Measurements from ENCODE around the gene ZNF563.

ZNF563 gene

DNA sequence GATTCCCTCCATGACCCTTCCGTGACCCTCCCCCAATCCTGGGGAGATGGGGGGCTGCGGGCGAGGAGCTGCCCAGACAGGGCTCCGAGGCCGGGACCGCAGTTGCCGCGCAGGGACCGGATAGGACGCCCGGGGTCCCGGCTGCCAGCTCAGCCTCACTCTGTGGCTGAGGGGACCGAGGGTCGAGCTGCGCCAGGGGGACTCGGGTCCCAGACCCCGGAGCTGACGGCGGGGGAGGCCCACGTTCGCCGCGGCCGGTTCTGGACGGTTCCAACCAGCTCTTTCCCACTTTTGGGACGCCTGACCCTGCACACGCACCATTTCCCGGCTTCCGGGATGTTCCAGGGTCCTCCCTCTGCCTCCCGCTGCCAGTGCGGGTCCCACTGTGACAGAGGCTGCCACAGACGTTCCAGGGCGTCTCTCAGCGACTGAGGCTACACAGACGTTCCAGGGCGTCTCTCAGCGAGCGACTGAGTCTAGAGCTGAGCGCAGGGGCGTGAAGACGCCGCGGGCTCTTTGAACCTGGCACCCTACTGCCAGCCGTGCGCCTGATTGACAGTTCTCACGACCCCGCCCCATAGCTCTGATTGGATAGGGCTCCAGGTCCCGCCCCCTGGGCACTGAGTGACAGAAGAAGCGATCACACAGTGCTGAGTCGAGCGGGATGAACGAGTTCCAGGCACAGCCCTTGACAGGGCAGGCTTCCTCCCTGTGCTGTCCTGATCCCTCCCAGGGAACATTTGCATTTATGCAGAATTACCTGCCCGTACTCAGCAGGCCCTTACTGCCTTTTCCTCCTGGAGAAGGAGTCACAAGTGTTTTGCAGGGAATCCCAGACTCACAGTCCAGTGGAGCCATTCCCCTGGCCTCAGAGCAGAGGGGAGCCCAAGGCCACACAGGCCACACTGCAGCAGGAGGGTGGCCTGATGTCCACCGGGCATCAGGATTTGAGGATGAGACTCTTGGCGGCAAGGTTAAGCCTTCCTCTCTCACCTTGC is at the start of gene ZNF563:
Gene ZNF563, minus strand, starts transcription at position 472 of the 998 bp plus-strand sequence. Its CDS starts 151 bp downstream, at position 321.
- no peaks in the 10 kb centered on the region for H3K27me3 ChIP-seq (replicated peaks; ENCODE audit: insufficient read depth, low read length)
- TF ChIP-seq, protein P1, sequence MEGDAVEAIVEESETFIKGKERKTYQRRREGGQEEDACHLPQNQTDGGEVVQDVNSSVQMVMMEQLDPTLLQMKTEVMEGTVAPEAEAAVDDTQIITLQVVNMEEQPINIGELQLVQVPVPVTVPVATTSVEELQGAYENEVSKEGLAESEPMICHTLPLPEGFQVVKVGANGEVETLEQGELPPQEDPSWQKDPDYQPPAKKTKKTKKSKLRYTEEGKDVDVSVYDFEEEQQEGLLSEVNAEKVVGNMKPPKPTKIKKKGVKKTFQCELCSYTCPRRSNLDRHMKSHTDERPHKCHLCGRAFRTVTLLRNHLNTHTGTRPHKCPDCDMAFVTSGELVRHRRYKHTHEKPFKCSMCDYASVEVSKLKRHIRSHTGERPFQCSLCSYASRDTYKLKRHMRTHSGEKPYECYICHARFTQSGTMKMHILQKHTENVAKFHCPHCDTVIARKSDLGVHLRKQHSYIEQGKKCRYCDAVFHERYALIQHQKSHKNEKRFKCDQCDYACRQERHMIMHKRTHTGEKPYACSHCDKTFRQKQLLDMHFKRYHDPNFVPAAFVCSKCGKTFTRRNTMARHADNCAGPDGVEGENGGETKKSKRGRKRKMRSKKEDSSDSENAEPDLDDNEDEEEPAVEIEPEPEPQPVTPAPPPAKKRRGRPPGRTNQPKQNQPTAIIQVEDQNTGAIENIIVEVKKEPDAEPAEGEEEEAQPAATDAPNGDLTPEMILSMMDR (IDR thresholded peaks at IDR 0.05; ENCODE audit: low read length) = no peak
- TF ChIP-seq EZH2phosphoT487 (IDR thresholded peaks at IDR 0.05; ENCODE audit: low read length) (no peak), EZH2 (optimal IDR thresholded peaks at IDR 0.05; ENCODE audit: low read depth, low read length) (no peak)
- peak within 1 kb of the TSS; percentile 18; the same call in 1 of the 2 replicates for H3K27ac ChIP-seq (ENCODE audit: low read length)
- H2AFZ ChIP-seq (ENCODE audit: low read length) = peak within 1 kb of the TSS; percentile 98
- no peaks in the 10 kb centered on the region for H3K9me2 ChIP-seq (replicated peaks; ENCODE audit: insufficient read depth, low read length)
- H3K9ac ChIP-seq (ENCODE audit: low read length) = peak within 1 kb of the TSS; percentile 64
- H3K4me1 ChIP-seq (ENCODE audit: low read length) = no peaks in the 10 kb centered on the region
- no peaks in the 10 kb centered on the region for H4K20me1 ChIP-seq (ENCODE audit: insufficient read depth, low read length)
- no peaks in the 10 kb centered on the region for H3F3A ChIP-seq (ENCODE audit: insufficient read depth, low read length)
- no peaks in the 10 kb centered on the region for H3K36me3 ChIP-seq (replicated peaks; ENCODE audit: insufficient read depth, low read length)
- H3K4me3 ChIP-seq (ENCODE audit: low read length) = peak within 1 kb of the TSS; percentile 90
- no peaks in the 10 kb centered on the region for H3K79me2 ChIP-seq (ENCODE audit: low read length)
- H3K9me3 ChIP-seq (replicated peaks; ENCODE audit: insufficient read depth, low read length) = no peaks in the 10 kb centered on the region
- DNase-seq = peak; percentile 98
- H3K4me2 ChIP-seq (ENCODE audit: low read depth, low read length) = peak within 1 kb of the TSS; percentile 97

DNA sequence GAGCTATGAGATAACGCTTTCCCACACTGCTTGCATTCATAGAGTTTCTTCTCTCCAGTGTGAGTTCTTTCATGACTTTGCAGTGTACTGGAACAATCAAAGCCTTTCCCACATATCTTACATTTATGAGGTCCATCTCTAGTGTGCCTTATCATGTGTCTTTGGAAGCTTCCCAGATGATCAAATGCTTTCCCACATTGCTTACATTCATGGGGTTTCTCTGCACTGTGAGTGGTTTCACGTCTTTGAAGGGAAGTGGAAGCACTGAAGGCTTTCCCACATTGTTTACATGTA is 47.0 kb upstream of the ZNF563 start:
- DNase-seq = no peak
- no peaks in the 10 kb centered on the region for H3K9me3 ChIP-seq (replicated peaks; ENCODE audit: insufficient read depth, low read length)
- H3K27ac ChIP-seq (ENCODE audit: low read length) = no peak overlapping the region
- H3K27me3 ChIP-seq (replicated peaks; ENCODE audit: insufficient read depth, low read length) = no peaks in the 10 kb centered on the region
- H3K4me2 ChIP-seq (ENCODE audit: low read depth, low read length) = no peak overlapping the region
- H3K4me3 ChIP-seq (ENCODE audit: low read length) = no peak overlapping the region
- no peaks in the 10 kb centered on the region for H3K9me2 ChIP-seq (replicated peaks; ENCODE audit: insufficient read depth, low read length)
- H3K4me1 ChIP-seq (ENCODE audit: low read length) = no peaks in the 10 kb centered on the region
- H3K9ac ChIP-seq (ENCODE audit: low read length) = no peak overlapping the region
- TF ChIP-seq, protein P1 (IDR thresholded peaks at IDR 0.05; ENCODE audit: low read length) = no peak
- TF ChIP-seq EZH2 (optimal IDR thresholded peaks at IDR 0.05; ENCODE audit: low read depth, low read length) (no peak), EZH2phosphoT487 (IDR thresholded peaks at IDR 0.05; ENCODE audit: low read length) (no peak)
- no peaks in the 10 kb centered on the region for H3F3A ChIP-seq (ENCODE audit: insufficient read depth, low read length)
- no peaks in the 10 kb centered on the region for H4K20me1 ChIP-seq (ENCODE audit: insufficient read depth, low read length)
- no peaks in the 10 kb centered on the region for H3K79me2 ChIP-seq (ENCODE audit: low read length)
- no peaks in the 10 kb centered on the region for H3K36me3 ChIP-seq (replicated peaks; ENCODE audit: insufficient read depth, low read length)
- H2AFZ ChIP-seq (ENCODE audit: low read length) = no peak overlapping the region

DNA sequence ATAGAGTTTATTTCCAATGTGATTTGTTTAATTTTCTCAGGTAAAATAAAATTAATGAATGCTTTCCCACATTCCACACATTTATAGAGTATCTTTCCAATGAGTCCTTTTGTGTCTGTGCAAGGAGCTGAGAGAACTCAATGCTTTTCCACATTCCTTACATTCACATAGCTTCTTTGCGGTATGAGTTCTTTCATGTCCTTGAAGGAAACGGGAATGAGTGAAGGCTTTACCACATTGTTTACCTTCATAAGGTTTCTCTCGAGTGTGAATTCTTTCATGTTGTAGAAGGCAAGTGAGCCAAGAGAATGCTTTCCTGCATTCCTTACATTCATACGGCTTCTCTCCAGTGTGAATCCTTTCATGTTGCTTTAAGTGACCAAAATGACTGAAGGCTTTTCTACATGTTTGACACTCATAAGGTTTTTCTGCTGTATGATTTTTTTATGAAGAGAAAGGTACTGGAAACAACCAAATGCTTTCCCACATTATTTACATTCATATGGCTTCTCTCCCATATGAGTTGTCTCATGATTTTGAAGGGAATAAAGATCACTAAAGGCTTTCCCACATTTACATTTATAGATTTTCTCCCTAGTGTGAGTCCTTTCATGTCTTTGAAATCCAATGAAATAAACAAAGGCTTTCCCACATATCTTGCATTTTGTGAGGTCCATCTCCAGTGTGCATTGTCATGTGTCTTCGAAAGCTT is 46.5 kb upstream of the ZNF563 start:
- no peaks in the 10 kb centered on the region for H3K79me2 ChIP-seq (ENCODE audit: low read length)
- H3K4me2 ChIP-seq (ENCODE audit: low read depth, low read length) = no peak overlapping the region
- H3K9me2 ChIP-seq (replicated peaks; ENCODE audit: insufficient read depth, low read length) = no peaks in the 10 kb centered on the region
- no peaks in the 10 kb centered on the region for H3K9me3 ChIP-seq (replicated peaks; ENCODE audit: insufficient read depth, low read length)
- H3K27me3 ChIP-seq (replicated peaks; ENCODE audit: insufficient read depth, low read length) = no peaks in the 10 kb centered on the region
- no peak overlapping the region for H3K4me3 ChIP-seq (ENCODE audit: low read length)
- H3F3A ChIP-seq (ENCODE audit: insufficient read depth, low read length) = no peaks in the 10 kb centered on the region
- no peak overlapping the region for H3K27ac ChIP-seq (ENCODE audit: low read length)
- H3K9ac ChIP-seq (ENCODE audit: low read length) = no peak overlapping the region
- no peaks in the 10 kb centered on the region for H3K36me3 ChIP-seq (replicated peaks; ENCODE audit: insufficient read depth, low read length)
- no peak overlapping the region for H2AFZ ChIP-seq (ENCODE audit: low read length)
- H4K20me1 ChIP-seq (ENCODE audit: insufficient read depth, low read length) = no peaks in the 10 kb centered on the region
- H3K4me1 ChIP-seq (ENCODE audit: low read length) = no peaks in the 10 kb centered on the region
- TF ChIP-seq, protein P1 (IDR thresholded peaks at IDR 0.05; ENCODE audit: low read length) = no peak
- TF ChIP-seq EZH2phosphoT487 (IDR thresholded peaks at IDR 0.05; ENCODE audit: low read length) (no peak), EZH2 (optimal IDR thresholded peaks at IDR 0.05; ENCODE audit: low read depth, low read length) (no peak)
- no peak for DNase-seq
